Esophagus muscularis mucosa (tissue), 4 donors: ENCODE measurements around the gene PHACTR1. TPM values are rescaled to one million over a fixed set of nuclear protein-coding genes. Genes with fewer than 3 reads are reported as not detected.

Experiments used
- DNase-seq: peaks from one replicate; pipeline ENCODE4 v3.0.0-alpha.2; 2017; ENCODE audit errors: extremely low spot score
- H3K27ac ChIP-seq, 4 donors: fragments of 200-600 bp; sonication (generic); replicated peaks in 1 of 4; 1 replicate in 3 of 4; 2 replicates in 1 of 4; pipeline ENCODE4 v1.5.1; 2016 to 2019; ENCODE audit warnings: mild to moderate bottlenecking in 1 of 4
- H3K27me3 ChIP-seq, 4 donors: fragments of 200-600 bp; sonication (generic); one replicate each; pipeline versions ENCODE4 v1.5.1 to v1.6.0; 2016 to 2019
- H3K36me3 ChIP-seq, 4 donors: fragments of 200-600 bp; sonication (generic); one replicate each; pipeline ENCODE4 v1.5.1; 2016 to 2019
- H3K4me1 ChIP-seq, 4 donors: fragments of 200-600 bp; sonication (generic); one replicate each; pipeline ENCODE4 v1.5.1; 2016 to 2019
- H3K4me3 ChIP-seq, 4 donors: fragments of 200-600 bp; sonication (generic); 1 replicate in 2 of 4; 2 replicates in 2 of 4; pipeline ENCODE4 v1.5.1; 2016 to 2019; ENCODE audit warnings: mild to moderate bottlenecking in 4 of 4, moderate library complexity in 1 of 4
- H3K9me3 ChIP-seq, 4 donors: fragments of 200-600 bp; sonication (generic); 1 replicate in 3 of 4; 2 replicates in 1 of 4; pipeline ENCODE4 v1.5.1; 2016 to 2019
- CTCF ChIP-seq, 3 experiments: fragments of 200-600 bp in 2 of 3; fragments of 450-650 bp in 1 of 3; sonication (generic) in 2 of 3; IDR thresholded peaks; one replicate each; pipeline ENCODE4 v1.5.1; 2017 to 2019; ENCODE audit warnings: antibody characterized with exemption in 3 of 3, mild to moderate bottlenecking in 2 of 3, moderate library complexity in 1 of 3
- EP300 ChIP-seq: sonication (generic); formaldehyde crosslinking; IDR thresholded peaks from one replicate; pipeline ENCODE4 v1.6.1; 2017; ENCODE audit warnings: antibody characterized with exemption
- POLR2A ChIP-seq: fragments of 450-650 bp; IDR thresholded peaks from one replicate; pipeline ENCODE4 v1.6.1; 2017; ENCODE audit warnings: antibody characterized with exemption, moderate library complexity, mild to moderate bottlenecking, low read depth
- POLR2AphosphoS5 ChIP-seq, 2 donors: sonication (generic); formaldehyde crosslinking; IDR thresholded peaks; one replicate each; pipeline ENCODE4 v1.6.1; 2017; ENCODE audit warnings: antibody characterized with exemption in 2 of 2
- WGBS: methylation state at CpG from one replicate; pipeline ENCODE4 v1.1.5; 2018; 5-methylcytosine and 5-hydroxymethylcytosine counted together
- intact Hi-C: fragments of 100-400 bp; cut with DNase I; formaldehyde crosslinking; loops from one replicate; pipeline ENCODE4 v1.15.1; 2023
- total RNA-seq, 4 donors: library from RNA; depleted of rRNA; stranded (reverse); fragments of >200 nt; gene quantifications; one replicate each; pipeline versions ENCODE4 v1.1.0 to v1.2.1, GENCODE V29; 2016

PHACTR1 gene
- total RNA-seq, 4 donors from 2014 or later = 0.83 to 4.2 (median 3.1) TPM

- H3K4me3 ChIP-seq = no peak overlapping the region
- H3K36me3 ChIP-seq = peaks cover 6 to 76% (median 12%) of the 10 kb centered on the region in 4 donors
- intact Hi-C loops = no loop called here
- DNase-seq = no peak
- 88% methylated on average over 8 of the region's 8 CpGs for WGBS
- H3K9me3 ChIP-seq = peaks cover 0 to 14% (median 12%) of the 10 kb centered on the region in 4 donors
- no peaks in the 10 kb centered on the region for H3K27me3 ChIP-seq
- TF ChIP-seq CTCF (IDR thresholded peaks at IDR 0.05) (no peak), POLR2A (no peak), POLR2AphosphoS5 (IDR thresholded peaks at IDR 0.05) (no peak), EP300 (no peak)
- no peak overlapping the region for H3K27ac ChIP-seq
- peaks cover 0 to 6% (median 0%) of the 10 kb centered on the region in 4 donors for H3K4me1 ChIP-seq
Measured at GRCh38 chr6:13282393-13283069, 566.0 kb downstream of the PHACTR1 start.

GRCh38 chr6:13283331-13283730 is 566.8 kb downstream of the PHACTR1 start:
- no peak for DNase-seq
- intact Hi-C loops = no loop called here
- WGBS = 96% methylated on average over 9 of the region's 14 CpGs
- peaks cover 0 to 16% (median 14%) of the 10 kb centered on the region in 4 donors for H3K9me3 ChIP-seq
- H3K4me3 ChIP-seq = no peak overlapping the region
- TF ChIP-seq EP300 = no peak
- TF ChIP-seq CTCF (IDR thresholded peaks at IDR 0.05) = no peak
- TF ChIP-seq POLR2AphosphoS5 (IDR thresholded peaks at IDR 0.05) = no peak
- TF ChIP-seq POLR2A = no peak
- no peak overlapping the region for H3K27ac ChIP-seq
- peaks cover 0 to 6% (median 0%) of the 10 kb centered on the region in 4 donors for H3K4me1 ChIP-seq
- no peaks in the 10 kb centered on the region for H3K27me3 ChIP-seq
- H3K36me3 ChIP-seq = peaks cover 6 to 76% (median 13%) of the 10 kb centered on the region in 4 donors

- TF ChIP-seq CTCF (IDR thresholded peaks at IDR 0.05) = no peak
- TF ChIP-seq POLR2A = no peak
- TF ChIP-seq EP300 = no peak
- TF ChIP-seq POLR2AphosphoS5 (IDR thresholded peaks at IDR 0.05) = no peak
- Histone ChIP-seq H3K4me1 (no peaks in the 10 kb centered on the region), H3K4me3 (no peak overlapping the region), H3K27ac (no peak overlapping the region), H3K36me3 (peaks cover 6 to 73% (median 16%) of the 10 kb centered on the region in 4 donors), H3K27me3 (no peaks in the 10 kb centered on the region), H3K9me3 (peaks cover 0 to 16% (median 14%) of the 10 kb centered on the region in 4 donors)
- no peak for DNase-seq
- intact Hi-C loops = no loop called here
- 93% methylated on average over 6 of the region's 6 CpGs for WGBS
Measured at GRCh38 chr6:13284646-13285045, 568.1 kb downstream of the PHACTR1 start.

- intact Hi-C loops = no loop called here
- no peaks in the 10 kb centered on the region for H3K27me3 ChIP-seq
- H3K4me3 ChIP-seq = no peak overlapping the region
- H3K36me3 ChIP-seq = peaks cover 6 to 63% (median 15%) of the 10 kb centered on the region in 4 donors
- no peak overlapping the region for H3K27ac ChIP-seq
- no peak for DNase-seq
- peaks cover 0 to 16% (median 14%) of the 10 kb centered on the region in 4 donors for H3K9me3 ChIP-seq
- no peak for TF ChIP-seq CTCF (IDR thresholded peaks at IDR 0.05)
- no peak for TF ChIP-seq POLR2AphosphoS5 (IDR thresholded peaks at IDR 0.05)
- no peak for TF ChIP-seq POLR2A
- TF ChIP-seq EP300 = no peak
- 60% methylated on average over 2 of the region's 2 CpGs for WGBS
- H3K4me1 ChIP-seq = no peaks in the 10 kb centered on the region
Measured at GRCh38 chr6:13285705-13286104, 569.1 kb downstream of the PHACTR1 start.
